Middle frontal gyrus (tissue), 1 donor: Measurements from ENCODE around the gene CYP3A5.
"Not testable (repeated sequence)": the region's sequence is repeated elsewhere in the genome, so short reads cannot be mapped to it uniquely, and the experiment has no call there.

ENCODE experiments used
- DNase-seq: peaks from one replicate; pipeline ENCODE4 v3.0.0-alpha.2; 2015; ENCODE audit warnings: low spot score; ENCODE audit errors: extremely low spot score

Gene CYP3A5

DNA sequence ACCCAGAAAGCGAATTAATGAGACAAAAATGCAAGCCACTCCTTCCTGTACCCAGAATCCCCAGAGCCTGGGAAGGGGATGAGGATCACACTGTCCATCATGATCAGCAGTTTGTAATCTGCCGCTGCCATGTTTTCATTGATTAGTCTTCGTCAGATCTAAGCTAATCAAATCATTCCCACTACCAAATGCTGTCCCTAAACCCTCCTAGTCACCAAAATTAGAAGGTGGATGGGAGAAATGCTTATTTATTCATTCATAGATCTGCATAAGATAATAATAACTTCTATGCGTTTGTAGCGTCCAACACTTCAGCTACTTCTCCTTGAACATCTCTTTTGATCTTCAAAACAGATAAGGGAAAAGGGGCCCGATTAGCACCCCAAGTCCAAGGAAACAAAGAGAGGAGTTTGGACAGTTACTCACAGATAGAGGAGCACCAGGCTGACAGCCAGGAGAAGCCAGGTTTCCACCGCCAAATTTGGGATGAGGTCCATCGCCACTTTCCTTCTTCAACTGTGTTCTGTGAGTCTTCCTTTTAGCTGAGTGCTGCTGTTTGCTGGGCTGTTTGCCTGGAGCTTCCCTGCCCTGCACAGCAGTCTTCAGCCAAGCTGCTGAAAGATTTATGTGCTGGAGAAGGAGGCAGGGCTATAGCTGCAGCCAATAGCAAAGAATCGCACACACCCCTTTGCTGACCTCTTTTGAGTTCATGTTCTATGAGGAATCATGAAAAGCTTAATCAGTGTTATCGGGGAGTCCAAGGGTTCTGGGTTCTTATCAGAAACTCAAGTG, at the start of gene CYP3A5:
Gene CYP3A5 (minus strand): TSS at position 597 of the 792 bp plus-strand sequence. CDS start 100 bp downstream, at position 497.
- DNase-seq = no peak

GRCh38 chr7:99728615-99729014, 48.8 kb upstream of the CYP3A5 start:
- DNase-seq = no peak

GRCh38 chr7:99723201-99723600, 43.4 kb upstream of the CYP3A5 start:
- DNase-seq = not testable (repeated sequence)

- no peak for DNase-seq
These were observed 41.2 kb upstream of the CYP3A5 start for GRCh38 chr7:99720800-99721595.

DNA sequence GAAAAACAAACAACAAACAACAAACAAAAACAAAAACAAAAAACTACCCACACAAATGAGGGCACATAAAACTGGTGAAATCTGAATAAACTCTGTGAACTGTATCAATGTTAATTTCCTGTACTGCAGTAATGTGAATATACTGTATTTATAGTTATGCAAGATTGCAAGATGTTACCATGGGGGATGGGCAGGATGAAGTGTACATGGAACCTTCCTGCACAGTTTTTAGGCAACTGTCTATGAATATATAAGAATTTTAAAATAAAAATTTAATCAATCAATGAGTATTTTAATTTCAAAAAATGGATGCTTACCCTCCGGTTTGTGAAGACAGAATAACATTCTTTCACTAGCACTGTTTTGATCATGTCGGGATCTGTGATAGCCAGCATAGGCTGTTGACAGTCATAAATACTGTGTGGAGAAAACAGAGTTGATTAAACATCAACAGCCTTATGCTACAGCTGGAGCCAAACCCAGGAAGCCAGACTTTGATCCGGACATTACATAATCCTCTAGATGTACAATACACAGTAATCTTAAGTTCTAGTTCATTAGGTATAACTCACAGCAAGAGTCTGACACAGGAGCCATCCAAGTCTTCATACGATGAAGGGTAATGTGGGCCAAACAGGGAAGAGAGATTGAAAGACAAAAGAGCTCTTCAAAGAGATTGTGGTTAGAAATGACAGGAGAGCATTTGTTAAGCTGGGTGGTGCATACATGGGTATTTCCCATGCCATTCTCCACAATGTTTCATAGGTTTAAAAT, 40.4 kb upstream of the CYP3A5 start:
- no peak for DNase-seq

- no peak for DNase-seq
These were observed 34.3 kb upstream of the CYP3A5 start for GRCh38 chr7:99713995-99714570.

- DNase-seq = no peak
These were observed 30.2 kb upstream of the CYP3A5 start for GRCh38 chr7:99709838-99710578.

DNA sequence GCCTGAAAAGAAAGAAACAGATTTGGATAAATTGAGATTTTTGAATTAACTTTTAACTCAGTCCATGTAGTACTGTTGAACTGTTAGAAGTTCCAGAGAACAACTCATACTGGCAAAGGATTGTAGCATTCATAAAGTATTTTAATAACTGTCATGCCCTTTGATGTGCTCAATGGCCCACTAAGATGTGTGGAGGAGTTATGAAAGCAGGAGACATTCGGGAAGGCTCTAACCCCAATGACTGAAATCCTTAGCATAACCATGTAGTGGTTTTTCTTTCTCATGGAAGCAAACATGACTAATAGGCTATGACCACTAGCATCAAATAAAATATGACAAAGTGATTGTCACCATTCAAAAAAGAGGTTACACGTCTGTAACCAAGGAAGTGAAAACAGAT, 29.5 kb upstream of the CYP3A5 start:
- DNase-seq = no peak

- DNase-seq = no peak
These were observed 27.3 kb upstream of the CYP3A5 start for GRCh38 chr7:99707096-99707495.

DNA sequence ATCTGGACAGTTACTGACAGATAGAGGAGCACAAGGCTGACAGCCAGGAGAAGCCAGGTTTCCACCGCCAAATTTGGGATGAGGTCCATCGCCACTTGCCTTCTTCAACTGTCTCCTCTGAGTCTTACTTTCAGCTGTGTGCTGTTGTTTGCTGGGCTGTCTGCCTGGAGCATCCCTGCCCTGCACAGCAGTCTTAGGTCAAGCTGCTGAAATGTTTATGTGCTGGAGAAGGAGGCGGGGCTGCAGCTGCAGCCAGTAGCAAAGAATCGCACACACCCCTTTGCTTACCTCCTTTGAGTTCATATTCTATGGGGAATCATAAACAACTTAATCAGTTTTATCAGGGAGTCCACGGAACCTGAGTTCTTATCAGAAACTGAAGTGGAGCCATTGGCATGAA, 20.1 kb upstream of the CYP3A5 start:
- no peak for DNase-seq

DNA sequence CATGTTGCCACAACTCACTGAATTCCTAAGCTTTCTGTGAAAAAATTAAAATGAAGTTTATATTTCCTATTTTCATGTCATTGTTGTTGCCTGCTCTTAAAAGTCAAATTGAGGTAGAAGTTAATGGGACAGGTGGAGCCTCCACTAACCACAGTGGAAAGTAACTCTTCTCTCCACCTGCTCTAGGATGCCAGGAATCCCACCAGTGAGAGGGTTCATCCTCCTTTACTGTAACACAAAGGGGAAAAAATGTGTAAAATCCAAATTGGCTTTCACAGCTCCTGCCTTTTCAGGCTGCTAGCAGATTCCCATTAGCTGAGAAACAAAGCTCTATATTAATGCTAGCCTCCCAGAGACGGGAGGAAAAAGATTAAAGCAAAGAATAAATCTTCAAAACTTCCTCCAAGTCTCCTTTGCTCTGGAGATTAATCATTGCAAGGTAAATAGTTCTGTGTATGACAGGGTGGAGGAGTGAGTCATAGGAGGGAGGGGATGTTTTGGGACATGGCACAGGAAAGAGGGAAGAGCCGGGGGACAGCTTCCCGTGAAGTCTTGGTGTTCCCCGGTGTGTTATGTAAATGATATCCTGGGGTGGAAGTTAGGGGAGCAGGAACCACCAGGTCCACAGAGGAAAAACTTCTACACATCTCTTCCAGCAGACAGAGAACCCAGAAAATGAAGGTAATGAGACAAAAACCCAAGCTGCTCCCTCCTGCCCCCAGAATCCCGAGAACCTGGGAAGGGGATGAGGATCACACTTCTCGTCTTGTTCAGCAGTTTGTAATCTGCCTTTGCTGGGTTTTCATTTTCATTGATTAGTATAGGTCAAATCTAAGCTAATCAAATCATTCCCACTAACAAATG, 19.3 kb upstream of the CYP3A5 start:
- not testable (repeated sequence) for DNase-seq

DNA sequence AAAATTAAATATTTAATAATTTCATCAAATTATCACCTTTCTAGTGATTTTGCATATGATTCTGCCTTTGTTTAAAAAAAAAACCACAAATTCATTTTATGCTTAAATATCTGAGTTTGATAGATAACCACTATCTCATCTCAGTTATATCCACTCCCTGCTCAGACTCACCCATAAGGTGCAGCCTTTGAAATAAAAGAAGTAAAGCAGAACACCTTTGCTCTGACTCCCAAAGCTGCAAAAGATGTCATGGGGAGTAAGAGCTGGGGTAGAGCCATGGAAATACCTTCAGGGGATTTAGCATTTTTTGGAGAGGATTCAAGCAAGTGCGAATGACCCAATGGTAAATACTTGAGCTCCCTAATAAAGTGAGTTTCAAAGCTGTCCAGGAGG, 15.1 kb upstream of the CYP3A5 start:
- no peak for DNase-seq

DNA sequence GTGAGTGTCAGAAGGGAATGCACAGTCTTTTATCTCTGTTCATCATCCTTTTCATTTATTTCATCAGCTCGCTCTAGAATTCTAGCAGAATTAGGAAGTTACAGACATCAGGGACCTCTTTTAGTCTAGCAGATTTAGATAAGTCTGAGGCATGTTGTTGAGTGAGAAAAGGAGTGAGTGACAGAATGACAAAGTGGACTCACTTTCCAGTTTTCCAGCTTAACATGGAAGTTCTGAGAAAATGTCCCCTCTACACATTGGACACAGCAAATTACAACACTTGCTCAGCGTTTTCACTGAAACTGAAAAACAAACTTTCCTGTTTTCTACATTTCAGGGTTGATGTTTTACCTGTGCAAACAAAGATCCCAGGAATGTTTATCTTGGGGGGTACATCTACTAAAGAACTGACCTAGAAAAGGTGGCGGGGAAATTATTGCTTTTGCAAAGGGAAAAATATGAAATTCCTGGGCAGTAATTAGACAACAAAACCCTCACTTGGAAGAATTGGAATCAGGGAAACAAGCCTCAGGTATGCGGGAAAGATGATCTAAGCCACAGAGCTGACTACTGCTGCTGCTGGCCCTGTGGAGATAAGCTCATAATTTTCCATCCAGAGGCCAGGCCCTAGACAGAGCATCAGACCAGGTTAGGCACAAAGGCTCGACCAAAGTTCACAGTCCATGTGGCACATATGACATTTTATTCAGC, 14.6 kb upstream of the CYP3A5 start:
- DNase-seq = no peak

DNA sequence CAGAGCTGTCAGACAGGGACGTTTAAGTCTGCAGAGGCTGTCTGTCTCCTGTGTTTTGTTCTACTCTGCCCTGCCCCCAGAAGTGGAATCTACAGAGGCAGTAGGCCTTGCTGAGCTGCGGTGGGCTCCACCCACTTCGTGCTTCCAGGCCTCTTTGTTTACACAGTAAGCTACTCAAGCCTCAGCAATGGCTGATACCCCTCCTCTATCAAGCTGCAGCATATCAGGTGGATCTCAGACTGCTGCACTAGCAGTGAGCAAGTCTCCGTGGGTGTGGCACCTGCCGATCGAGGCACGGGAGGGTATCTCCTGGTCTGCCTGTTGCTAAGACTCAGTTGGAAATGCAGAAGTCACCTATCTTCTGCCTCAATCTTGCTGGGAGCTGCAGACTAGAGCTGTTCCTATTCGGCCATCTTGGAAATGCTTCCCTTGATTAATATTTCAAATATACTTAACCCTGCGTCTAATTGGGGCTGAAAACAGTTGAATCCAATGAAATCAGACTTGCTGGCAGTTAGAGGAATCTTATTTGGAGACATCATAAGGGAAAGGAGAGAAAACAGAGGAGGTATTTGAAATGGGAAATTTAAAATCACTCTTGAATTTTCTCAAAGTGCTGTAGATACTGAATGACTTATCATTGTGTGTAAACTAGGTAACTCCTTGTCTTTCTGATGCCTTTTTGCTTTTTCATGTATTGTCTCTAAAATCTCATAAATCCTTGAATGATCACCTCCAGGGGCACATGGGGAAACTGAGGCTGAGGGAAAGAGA, 13.8 kb upstream of the CYP3A5 start:
- DNase-seq = no peak

GRCh38 chr7:99693100-99693426, 13.3 kb upstream of the CYP3A5 start:
- DNase-seq = no peak

- DNase-seq = not testable (repeated sequence)
These were observed 12.8 kb upstream of the CYP3A5 start for GRCh38 chr7:99692563-99692962.

- DNase-seq = not testable (repeated sequence)
These were observed 11.9 kb upstream of the CYP3A5 start for GRCh38 chr7:99691658-99692057.

DNA sequence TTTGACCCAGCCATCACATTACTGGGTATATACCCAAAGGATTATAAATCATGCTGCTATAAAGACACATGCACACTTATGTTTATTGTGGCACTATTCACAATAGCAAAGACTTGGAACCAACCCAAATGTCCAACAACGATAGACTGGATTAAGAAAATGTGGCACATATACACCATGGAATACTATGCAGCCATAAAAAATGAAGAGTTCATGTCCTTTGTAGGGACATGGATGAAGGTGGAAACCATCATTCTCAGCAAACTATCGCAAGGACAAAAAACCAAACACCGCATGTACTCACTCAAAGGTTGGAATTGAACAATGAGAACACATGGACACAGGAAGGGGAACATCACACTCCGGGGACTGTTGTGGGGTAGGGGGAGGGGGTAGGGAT, 11.1 kb upstream of the CYP3A5 start:
- not testable (repeated sequence) for DNase-seq
